GM12801 (cell line): Measurements from ENCODE around the gene SNAP23.

Experiments
- CTCF ChIP-seq: IDR thresholded peaks from one replicate; pipeline ENCODE4 v1.5.1; 2011; ENCODE audit warnings: control low read depth; ENCODE audit not compliant: insufficient read length; ENCODE audit errors: extremely low read depth

Gene SNAP23

DNA sequence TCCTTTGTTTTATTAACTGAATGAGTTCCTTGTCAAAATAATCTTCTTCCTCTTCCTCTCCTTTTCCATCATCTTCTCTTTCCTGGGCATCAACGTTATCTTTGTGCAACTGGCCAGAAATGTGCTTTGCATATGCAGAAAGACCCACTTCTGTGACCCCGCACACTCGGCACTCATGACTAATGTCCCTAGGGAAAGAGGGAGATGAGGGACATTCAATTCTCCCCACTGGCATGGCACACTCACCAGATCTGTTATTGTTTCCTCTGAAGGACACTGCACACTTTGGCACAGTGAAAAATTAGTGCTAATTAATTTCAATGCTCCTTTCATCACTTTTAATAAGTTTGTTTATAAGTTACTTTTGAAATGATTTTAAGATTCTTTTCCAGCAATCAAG lies 38.5 kb upstream of the SNAP23 start:
- TF ChIP-seq CTCF = no peak

GRCh38 chr15:42457445-42458442 lies 37.7 kb upstream of the SNAP23 start:
- no peak for TF ChIP-seq CTCF

DNA sequence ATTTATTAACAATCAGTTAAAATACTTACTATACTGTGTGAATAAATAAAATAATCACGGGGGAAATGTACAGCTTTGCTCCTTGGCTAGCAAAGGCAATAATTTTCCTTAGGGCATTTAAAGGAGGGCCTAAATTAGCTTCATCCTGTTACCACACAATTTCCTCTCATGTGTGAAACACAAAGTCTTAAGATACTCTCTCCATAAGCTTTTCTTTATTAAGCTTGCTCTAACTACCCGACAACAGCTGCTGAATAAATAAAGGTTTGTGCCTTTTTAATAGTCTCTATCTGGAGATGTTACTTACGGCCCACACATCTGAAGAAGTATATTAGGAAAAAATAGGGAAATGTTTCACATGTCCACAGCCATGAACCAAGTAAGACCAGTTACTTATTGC lies 34.2 kb upstream of the SNAP23 start:
- TF ChIP-seq CTCF = no peak

GRCh38 chr15:42465520-42466259 lies 29.7 kb upstream of the SNAP23 start:
- no peak for TF ChIP-seq CTCF

GRCh38 chr15:42471002-42471401 lies 24.4 kb upstream of the SNAP23 start:
- no peak for TF ChIP-seq CTCF

- TF ChIP-seq CTCF = no peak
Measured at GRCh38 chr15:42474827-42475226, 20.6 kb upstream of the SNAP23 start.

DNA sequence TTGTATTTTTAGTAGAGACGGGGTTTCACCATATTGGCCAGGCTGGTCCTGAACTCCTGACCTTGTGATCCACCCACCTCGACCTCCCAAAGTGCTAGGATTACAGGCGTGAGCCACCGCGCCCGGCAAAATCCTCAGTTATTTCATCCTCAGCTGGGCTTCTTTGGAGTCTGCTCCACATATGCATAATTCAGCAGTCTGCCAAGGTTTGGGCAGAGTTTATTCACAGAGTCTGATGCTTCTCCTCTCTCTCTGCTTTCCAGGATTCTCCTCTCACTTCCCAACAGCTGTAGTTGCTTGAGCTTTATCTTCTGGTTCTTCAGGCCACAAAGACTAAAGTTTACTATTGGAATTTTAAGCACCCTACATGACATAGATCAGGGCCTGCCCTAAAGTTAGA lies 12.7 kb upstream of the SNAP23 start:
- TF ChIP-seq CTCF = no peak
